ENCODE data around the gene DNA2. TPM values are rescaled to one million over a fixed set of nuclear protein-coding genes. Genes with fewer than 3 reads are reported as not detected.

DNA2 gene
- total and polyA plus RNA-seq, 12 donors = 1.1 to 4.4 (median 2.4) TPM

GRCh38 chr10:68408898-68409518 is 62.8 kb downstream of the DNA2 start:
- Histone ChIP-seq H3K27ac (no peak overlapping the region), H3K9me3 (no peaks in the 10 kb centered on the region), H3K4me3 (no peak overlapping the region), H3K36me3 (no peaks in the 10 kb centered on the region), H3K4me1 (peaks cover 0 to 20% (median 11%) of the 10 kb centered on the region in 9 donors), H3K27me3 (no peaks in the 10 kb centered on the region)
- DNase-seq (no peak), ATAC-seq (no peak)
- TF ChIP-seq, protein P1, sequence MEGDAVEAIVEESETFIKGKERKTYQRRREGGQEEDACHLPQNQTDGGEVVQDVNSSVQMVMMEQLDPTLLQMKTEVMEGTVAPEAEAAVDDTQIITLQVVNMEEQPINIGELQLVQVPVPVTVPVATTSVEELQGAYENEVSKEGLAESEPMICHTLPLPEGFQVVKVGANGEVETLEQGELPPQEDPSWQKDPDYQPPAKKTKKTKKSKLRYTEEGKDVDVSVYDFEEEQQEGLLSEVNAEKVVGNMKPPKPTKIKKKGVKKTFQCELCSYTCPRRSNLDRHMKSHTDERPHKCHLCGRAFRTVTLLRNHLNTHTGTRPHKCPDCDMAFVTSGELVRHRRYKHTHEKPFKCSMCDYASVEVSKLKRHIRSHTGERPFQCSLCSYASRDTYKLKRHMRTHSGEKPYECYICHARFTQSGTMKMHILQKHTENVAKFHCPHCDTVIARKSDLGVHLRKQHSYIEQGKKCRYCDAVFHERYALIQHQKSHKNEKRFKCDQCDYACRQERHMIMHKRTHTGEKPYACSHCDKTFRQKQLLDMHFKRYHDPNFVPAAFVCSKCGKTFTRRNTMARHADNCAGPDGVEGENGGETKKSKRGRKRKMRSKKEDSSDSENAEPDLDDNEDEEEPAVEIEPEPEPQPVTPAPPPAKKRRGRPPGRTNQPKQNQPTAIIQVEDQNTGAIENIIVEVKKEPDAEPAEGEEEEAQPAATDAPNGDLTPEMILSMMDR (IDR thresholded peaks at IDR 0.05) = no peak
- 94 to 95% methylated on average over 2 of the region's 2 CpGs for WGBS, 2 donors
- intact Hi-C loops (cut with DNase I) = no loop called here

GRCh38 chr10:68406815-68407548 is 64.8 kb downstream of the DNA2 start, which contains the start of gene RUFY2:
TSS of gene RUFY2 (minus strand) at chr10:68407277. CDS start at chr10:68407189, 88 bp downstream.
- intact Hi-C loops (cut with DNase I) = no loop called here
- peak; percentile 72 to 84 for DNase-seq
- Histone ChIP-seq H3K4me3 (peak within 1 kb of the TSS; percentile 91 to 100 (median 99)), H3K27ac (peak within 1 kb of the TSS; percentile 92 to 97 (median 96)), H3K9me3 (no peaks in the 10 kb centered on the region), H3K27me3 (no peaks in the 10 kb centered on the region), H3K4me1 (peaks cover 0 to 20% (median 11%) of the 10 kb centered on the region in 9 donors), H3K36me3 (peaks cover 0 to 4% (median 0%) of the 10 kb centered on the region in 9 donors)
- TF ChIP-seq, protein P1 (IDR thresholded peaks at IDR 0.05) = peak; percentile 44 to 98 (median 69)
- peak; percentile 93 to 98 (median 98) for ATAC-seq
- 0% methylated on average over 66 to 79 of the region's 79 CpGs for WGBS, 2 donors

DNA sequence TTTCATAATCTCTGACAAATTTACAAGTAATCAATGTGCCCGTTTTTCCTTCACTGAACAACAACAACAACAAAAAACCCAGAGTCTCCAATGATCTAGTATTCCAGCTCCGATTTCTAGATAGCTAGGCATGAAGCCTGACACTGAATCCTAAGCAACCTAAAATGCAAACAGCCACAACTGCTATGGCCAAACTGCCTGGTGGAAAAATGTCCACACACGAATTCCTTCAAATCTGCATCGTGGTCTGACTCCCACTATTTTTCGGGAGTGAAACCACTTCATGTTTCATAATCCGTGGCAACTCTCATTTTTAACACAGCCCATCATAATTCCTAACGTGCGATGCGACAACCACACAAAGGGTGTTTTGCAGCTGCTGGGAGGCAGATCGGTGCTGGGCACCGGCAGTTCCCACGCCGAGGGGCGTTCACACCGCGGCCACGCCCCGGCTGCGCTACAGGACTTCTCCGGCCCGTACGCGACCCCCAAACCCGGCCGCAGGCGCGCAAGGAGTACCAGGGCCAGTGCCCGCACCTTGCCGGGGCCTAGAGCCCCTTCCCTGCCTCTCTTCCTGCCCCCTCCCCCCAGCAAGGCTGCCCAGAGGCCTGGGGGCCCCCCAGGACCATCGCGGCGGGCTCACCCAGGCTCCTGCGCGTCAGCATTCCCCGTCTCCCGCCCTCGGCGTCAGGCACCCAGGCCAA is 65.5 kb downstream of the DNA2 start:
- peak overlapping the region; percentile 92 to 97 (median 96) for H3K27ac ChIP-seq
- intact Hi-C loops (cut with DNase I) = no loop called here
- peak; percentile 32 to 82 (median 70) for ATAC-seq

More for the DNA sequence above, 65.5 kb downstream of the DNA2 start:
- TF ChIP-seq, protein P1 (IDR thresholded peaks at IDR 0.05) = no peak
- WGBS, 2 donors = 1% methylated on average over 36 to 38 of the region's 38 CpGs
- no peaks in the 10 kb centered on the region for H3K27me3 ChIP-seq
- H3K9me3 ChIP-seq = no peaks in the 10 kb centered on the region
- peaks cover 0 to 20% (median 11%) of the 10 kb centered on the region in 9 donors for H3K4me1 ChIP-seq
- peaks cover 0 to 11% (median under 1%) of the 10 kb centered on the region in 9 donors for H3K36me3 ChIP-seq
- DNase-seq = peak; percentile 20 to 57
- H3K4me3 ChIP-seq = peak overlapping the region; percentile 91 to 100 (median 99)

Data from heart right ventricle (tissue), 16 donors.